ENCODE measurements around the gene EHBP1. TPM values are rescaled to one million over a fixed set of nuclear protein-coding genes. Genes with fewer than 3 reads are reported as not detected.

Gene EHBP1
- total and polyA plus RNA-seq, 2 experiments from 2014 or later, result 27.2 to 47.9 TPM

- no peaks in the 10 kb centered on the region for H3K4me1 ChIP-seq (ENCODE audit: insufficient read depth)
- DNase-seq (ENCODE audit: low spot score) (no peak), ATAC-seq (no peak)
- H3K27ac Mint-ChIP-seq, result 0 out of 2 replicates have a peak overlapping the region, but pooled peaks have one; percentile 2
- no peaks in the 10 kb centered on the region for H3K9me3 Mint-ChIP-seq
- no peak overlapping the region for H3K4me2 ChIP-seq
- H3K36me3 ChIP-seq (ENCODE audit: insufficient read depth), result no peaks in the 10 kb centered on the region
- peaks cover 3% of the 10 kb centered on the region for H3K27me3 Mint-ChIP-seq (ENCODE audit: insufficient read depth, low read depth, poor library complexity)
- H3K4me3 ChIP-seq, result no peak overlapping the region
- H3K4me1 Mint-ChIP-seq, result no peaks in the 10 kb centered on the region
- no peaks in the 10 kb centered on the region for H3K36me3 Mint-ChIP-seq (ENCODE audit: low read depth)
- no peak overlapping the region for H2AFZ ChIP-seq
- H3K4me3 Mint-ChIP-seq, result no peak overlapping the region
- H3K27ac ChIP-seq (ENCODE audit: low read depth), result no peak overlapping the region
- no peaks in the 10 kb centered on the region for H3K9me2 ChIP-seq (ENCODE audit: insufficient read depth)
- H3F3A ChIP-seq (replicated peaks; ENCODE audit: low read depth), result no peaks in the 10 kb centered on the region
- no peaks in the 10 kb centered on the region for H3K27me3 ChIP-seq (ENCODE audit: insufficient read depth)
- H4K20me1 ChIP-seq (replicated peaks; ENCODE audit: insufficient read depth), result no peaks in the 10 kb centered on the region
- TF ChIP-seq NANOG (IDR thresholded peaks at IDR 0.05; ENCODE audit: borderline replicate concordance) (no peak), JUNB (IDR thresholded peaks at IDR 0.05; ENCODE audit: unreplicated experiment) (no peak), ZNF331 (CRISPR knock-in tag; IDR thresholded peaks at IDR 0.05; ENCODE audit: low read depth) (no peak), ZNF114 (CRISPR knock-in tag; IDR thresholded peaks at IDR 0.05) (no peak), EZH2phosphoT487 (IDR thresholded peaks at IDR 0.05; ENCODE audit: unreplicated experiment) (no peak), ETS1 (IDR thresholded peaks at IDR 0.05) (no peak), CREB1 (CRISPR knock-in tag; IDR thresholded peaks at IDR 0.05; ENCODE audit: low read depth) (no peak), POLR2AphosphoS5 (IDR thresholded peaks at IDR 0.05; ENCODE audit: low read depth) (no peak), EZH2 (IDR thresholded peaks at IDR 0.05; ENCODE audit: low read depth, unreplicated experiment) (no peak), STAT1 (IDR thresholded peaks at IDR 0.05; ENCODE audit: unreplicated experiment) (no peak)
- TF ChIP-seq, protein P1, sequence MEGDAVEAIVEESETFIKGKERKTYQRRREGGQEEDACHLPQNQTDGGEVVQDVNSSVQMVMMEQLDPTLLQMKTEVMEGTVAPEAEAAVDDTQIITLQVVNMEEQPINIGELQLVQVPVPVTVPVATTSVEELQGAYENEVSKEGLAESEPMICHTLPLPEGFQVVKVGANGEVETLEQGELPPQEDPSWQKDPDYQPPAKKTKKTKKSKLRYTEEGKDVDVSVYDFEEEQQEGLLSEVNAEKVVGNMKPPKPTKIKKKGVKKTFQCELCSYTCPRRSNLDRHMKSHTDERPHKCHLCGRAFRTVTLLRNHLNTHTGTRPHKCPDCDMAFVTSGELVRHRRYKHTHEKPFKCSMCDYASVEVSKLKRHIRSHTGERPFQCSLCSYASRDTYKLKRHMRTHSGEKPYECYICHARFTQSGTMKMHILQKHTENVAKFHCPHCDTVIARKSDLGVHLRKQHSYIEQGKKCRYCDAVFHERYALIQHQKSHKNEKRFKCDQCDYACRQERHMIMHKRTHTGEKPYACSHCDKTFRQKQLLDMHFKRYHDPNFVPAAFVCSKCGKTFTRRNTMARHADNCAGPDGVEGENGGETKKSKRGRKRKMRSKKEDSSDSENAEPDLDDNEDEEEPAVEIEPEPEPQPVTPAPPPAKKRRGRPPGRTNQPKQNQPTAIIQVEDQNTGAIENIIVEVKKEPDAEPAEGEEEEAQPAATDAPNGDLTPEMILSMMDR (conservative IDR thresholded peaks at IDR 0.05; ENCODE audit: low read depth in 2 of 2), result no peak
- TF ChIP-seq, protein P2, sequence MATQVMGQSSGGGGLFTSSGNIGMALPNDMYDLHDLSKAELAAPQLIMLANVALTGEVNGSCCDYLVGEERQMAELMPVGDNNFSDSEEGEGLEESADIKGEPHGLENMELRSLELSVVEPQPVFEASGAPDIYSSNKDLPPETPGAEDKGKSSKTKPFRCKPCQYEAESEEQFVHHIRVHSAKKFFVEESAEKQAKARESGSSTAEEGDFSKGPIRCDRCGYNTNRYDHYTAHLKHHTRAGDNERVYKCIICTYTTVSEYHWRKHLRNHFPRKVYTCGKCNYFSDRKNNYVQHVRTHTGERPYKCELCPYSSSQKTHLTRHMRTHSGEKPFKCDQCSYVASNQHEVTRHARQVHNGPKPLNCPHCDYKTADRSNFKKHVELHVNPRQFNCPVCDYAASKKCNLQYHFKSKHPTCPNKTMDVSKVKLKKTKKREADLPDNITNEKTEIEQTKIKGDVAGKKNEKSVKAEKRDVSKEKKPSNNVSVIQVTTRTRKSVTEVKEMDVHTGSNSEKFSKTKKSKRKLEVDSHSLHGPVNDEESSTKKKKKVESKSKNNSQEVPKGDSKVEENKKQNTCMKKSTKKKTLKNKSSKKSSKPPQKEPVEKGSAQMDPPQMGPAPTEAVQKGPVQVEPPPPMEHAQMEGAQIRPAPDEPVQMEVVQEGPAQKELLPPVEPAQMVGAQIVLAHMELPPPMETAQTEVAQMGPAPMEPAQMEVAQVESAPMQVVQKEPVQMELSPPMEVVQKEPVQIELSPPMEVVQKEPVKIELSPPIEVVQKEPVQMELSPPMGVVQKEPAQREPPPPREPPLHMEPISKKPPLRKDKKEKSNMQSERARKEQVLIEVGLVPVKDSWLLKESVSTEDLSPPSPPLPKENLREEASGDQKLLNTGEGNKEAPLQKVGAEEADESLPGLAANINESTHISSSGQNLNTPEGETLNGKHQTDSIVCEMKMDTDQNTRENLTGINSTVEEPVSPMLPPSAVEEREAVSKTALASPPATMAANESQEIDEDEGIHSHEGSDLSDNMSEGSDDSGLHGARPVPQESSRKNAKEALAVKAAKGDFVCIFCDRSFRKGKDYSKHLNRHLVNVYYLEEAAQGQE (IDR thresholded peaks at IDR 0.05; ENCODE audit: unreplicated experiment), result no peak
- TF ChIP-seq, protein P3, sequence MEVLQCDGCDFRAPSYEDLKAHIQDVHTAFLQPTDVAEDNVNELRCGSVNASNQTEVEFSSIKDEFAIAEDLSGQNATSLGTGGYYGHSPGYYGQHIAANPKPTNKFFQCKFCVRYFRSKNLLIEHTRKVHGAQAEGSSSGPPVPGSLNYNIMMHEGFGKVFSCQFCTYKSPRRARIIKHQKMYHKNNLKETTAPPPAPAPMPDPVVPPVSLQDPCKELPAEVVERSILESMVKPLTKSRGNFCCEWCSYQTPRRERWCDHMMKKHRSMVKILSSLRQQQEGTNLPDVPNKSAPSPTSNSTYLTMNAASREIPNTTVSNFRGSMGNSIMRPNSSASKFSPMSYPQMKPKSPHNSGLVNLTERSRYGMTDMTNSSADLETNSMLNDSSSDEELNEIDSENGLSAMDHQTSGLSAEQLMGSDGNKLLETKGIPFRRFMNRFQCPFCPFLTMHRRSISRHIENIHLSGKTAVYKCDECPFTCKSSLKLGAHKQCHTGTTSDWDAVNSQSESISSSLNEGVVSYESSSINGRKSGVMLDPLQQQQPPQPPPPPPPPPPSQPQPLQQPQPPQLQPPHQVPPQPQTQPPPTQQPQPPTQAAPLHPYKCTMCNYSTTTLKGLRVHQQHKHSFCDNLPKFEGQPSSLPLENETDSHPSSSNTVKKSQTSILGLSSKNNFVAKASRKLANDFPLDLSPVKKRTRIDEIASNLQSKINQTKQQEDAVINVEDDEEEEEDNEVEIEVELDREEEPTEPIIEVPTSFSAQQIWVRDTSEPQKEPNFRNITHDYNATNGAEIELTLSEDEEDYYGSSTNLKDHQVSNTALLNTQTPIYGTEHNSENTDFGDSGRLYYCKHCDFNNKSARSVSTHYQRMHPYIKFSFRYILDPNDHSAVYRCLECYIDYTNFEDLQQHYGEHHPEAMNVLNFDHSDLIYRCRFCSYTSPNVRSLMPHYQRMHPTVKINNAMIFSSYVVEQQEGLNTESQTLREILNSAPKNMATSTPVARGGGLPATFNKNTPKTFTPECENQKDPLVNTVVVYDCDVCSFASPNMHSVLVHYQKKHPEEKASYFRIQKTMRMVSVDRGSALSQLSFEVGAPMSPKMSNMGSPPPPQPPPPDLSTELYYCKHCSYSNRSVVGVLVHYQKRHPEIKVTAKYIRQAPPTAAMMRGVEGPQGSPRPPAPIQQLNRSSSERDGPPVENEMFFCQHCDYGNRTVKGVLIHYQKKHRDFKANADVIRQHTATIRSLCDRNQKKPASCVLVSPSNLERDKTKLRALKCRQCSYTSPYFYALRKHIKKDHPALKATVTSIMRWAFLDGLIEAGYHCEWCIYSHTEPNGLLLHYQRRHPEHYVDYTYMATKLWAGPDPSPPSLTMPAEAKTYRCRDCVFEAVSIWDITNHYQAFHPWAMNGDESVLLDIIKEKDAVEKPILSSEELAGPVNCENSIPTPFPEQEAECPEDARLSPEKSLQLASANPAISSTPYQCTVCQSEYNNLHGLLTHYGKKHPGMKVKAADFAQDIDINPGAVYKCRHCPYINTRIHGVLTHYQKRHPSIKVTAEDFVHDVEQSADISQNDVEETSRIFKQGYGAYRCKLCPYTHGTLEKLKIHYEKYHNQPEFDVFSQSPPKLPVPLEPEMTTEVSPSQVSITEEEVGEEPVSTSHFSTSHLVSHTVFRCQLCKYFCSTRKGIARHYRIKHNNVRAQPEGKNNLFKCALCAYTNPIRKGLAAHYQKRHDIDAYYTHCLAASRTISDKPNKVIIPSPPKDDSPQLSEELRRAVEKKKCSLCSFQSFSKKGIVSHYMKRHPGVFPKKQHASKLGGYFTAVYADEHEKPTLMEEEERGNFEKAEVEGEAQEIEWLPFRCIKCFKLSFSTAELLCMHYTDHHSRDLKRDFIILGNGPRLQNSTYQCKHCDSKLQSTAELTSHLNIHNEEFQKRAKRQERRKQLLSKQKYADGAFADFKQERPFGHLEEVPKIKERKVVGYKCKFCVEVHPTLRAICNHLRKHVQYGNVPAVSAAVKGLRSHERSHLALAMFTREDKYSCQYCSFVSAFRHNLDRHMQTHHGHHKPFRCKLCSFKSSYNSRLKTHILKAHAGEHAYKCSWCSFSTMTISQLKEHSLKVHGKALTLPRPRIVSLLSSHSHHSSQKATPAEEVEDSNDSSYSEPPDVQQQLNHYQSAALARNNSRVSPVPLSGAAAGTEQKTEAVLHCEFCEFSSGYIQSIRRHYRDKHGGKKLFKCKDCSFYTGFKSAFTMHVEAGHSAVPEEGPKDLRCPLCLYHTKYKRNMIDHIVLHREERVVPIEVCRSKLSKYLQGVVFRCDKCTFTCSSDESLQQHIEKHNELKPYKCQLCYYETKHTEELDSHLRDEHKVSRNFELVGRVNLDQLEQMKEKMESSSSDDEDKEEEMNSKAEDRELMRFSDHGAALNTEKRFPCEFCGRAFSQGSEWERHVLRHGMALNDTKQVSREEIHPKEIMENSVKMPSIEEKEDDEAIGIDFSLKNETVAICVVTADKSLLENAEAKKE (CRISPR knock-in tag; IDR thresholded peaks at IDR 0.05), result no peak
- no peaks in the 10 kb centered on the region for H3K79me2 ChIP-seq (replicated peaks; ENCODE audit: insufficient read depth)
Measured at GRCh38 chr2:62698653-62699052, 6.9 kb upstream of the EHBP1 start.

All from GM23338 (cell line).